ENCODE measurements around the gene KRTAP6-2. TPM values are rescaled to one million over a fixed set of nuclear protein-coding genes. Genes with fewer than 3 reads are reported as not detected.

The KRTAP6-2 gene
- total and polyA plus RNA-seq, 10 of the 15 experiments (the other 5 are each of a cell fraction or from before 2014, with no cell fraction given): not detected

- RAD21 ChIA-PET (ENCODE audit: unreplicated experiment): interaction anchor here (0.8 kb wide), 1 partner anchor 13 kb away, joined by 3 read pairs; no protein-coding TSS in a partner anchor
- no peak for ATAC-seq
These were observed 24.7 kb upstream of the KRTAP6-2 start for GRCh38 chr21:30623362-30623761.

GRCh38 chr21:30620522-30620921 lies 21.8 kb upstream of the KRTAP6-2 start, which contains the start of gene KRTAP20-4:
KRTAP20-4 (plus strand) TSS chr21:30620627.
- in situ Hi-C loops (cut with MboI): no loop called here
- POLR2A ChIA-PET: no interaction called here
- 14% methylated on average over 3 of the region's 3 CpGs for WGBS (ENCODE audit: insufficient coverage, insufficient replicate concordance, low lambda C conversion rate, missing lambda C conversion rate)
- TF ChIP-seq ASH2L (IDR thresholded peaks at IDR 0.05; ENCODE audit: borderline replicate concordance, low read depth): no peak
- no peak for TF ChIP-seq PRDM15 (CRISPR knock-in tag; IDR thresholded peaks at IDR 0.05)
- TF ChIP-seq CBFB (IDR thresholded peaks at IDR 0.05; ENCODE audit: low read depth): no peak
- no peak for TF ChIP-seq NRF1 (conservative IDR thresholded peaks at IDR 0.05; ENCODE audit: low read depth, low read length)
- TF ChIP-seq ZNF622 (IDR thresholded peaks at IDR 0.05): no peak
- no peak for TF ChIP-seq TCF3 (IDR thresholded peaks at IDR 0.05; ENCODE audit: borderline replicate concordance, insufficient read depth, low read depth, low read length)
- TF ChIP-seq ZNF687 (IDR thresholded peaks at IDR 0.05): no peak
- TF ChIP-seq KDM1A (IDR thresholded peaks at IDR 0.05; ENCODE audit: borderline replicate concordance): no peak

More at GRCh38 chr21:30623362-30623761, 24.7 kb upstream of the KRTAP6-2 start:
- TF ChIP-seq BMI1 (IDR thresholded peaks at IDR 0.05; ENCODE audit: borderline replicate concordance) (no peak), HDAC6 (IDR thresholded peaks at IDR 0.05; ENCODE audit: unreplicated experiment) (no peak), STAT3 (IDR thresholded peaks at IDR 0.05; ENCODE audit: low read depth, low read length) (no peak), NRF1 (conservative IDR thresholded peaks at IDR 0.05; ENCODE audit: low read depth, low read length) (no peak), ZZZ3 (IDR thresholded peaks at IDR 0.05; ENCODE audit: control insufficient read depth, insufficient read length, low read depth) (no peak), MTA3 (IDR thresholded peaks at IDR 0.05; ENCODE audit: borderline replicate concordance, low read length) (no peak)
- no peak for DNase-seq (ENCODE audit: low read depth, low spot score)
- Histone ChIP-seq H2AFZ (ENCODE audit: control insufficient read depth, low read depth, low read length) (no peak overlapping the region), H3K9me3 (replicated peaks; ENCODE audit: control insufficient read depth, insufficient read depth, low read length) (no peaks in the 10 kb centered on the region; the same call in 2 of the 3 replicates), H3K4me3 (no peak overlapping the region), H3K9ac (ENCODE audit: control insufficient read depth, insufficient read depth, low read length) (no peak overlapping the region), H3K36me3 (ENCODE audit: control insufficient read depth in 2 of 2, insufficient read depth in 2 of 2, low read length in 1 of 2) (no peaks in the 10 kb centered on the region), H4K20me1 (ENCODE audit: control insufficient read depth, insufficient read depth) (no peaks in the 10 kb centered on the region), H3K27ac (ENCODE audit: control insufficient read depth, insufficient read depth) (no peak overlapping the region), H3K4me2 (ENCODE audit: control insufficient read depth, insufficient read depth) (no peak overlapping the region), H3K4me1 (ENCODE audit: control insufficient read depth, insufficient read depth, low read length) (no peaks in the 10 kb centered on the region), H3K27me3 (replicated peaks in 1 of 2; ENCODE audit: control insufficient read depth in 2 of 2, insufficient read depth in 2 of 2, low read length in 1 of 2) (no peaks in the 10 kb centered on the region), H3K79me2 (ENCODE audit: control insufficient read depth, insufficient read depth, low read length) (no peaks in the 10 kb centered on the region)
- no peak for FAIRE-seq
- intact Hi-C loops (cut with micrococcal nuclease; ENCODE audit: unreplicated experiment): no loop called here
- SMC1A ChIA-PET (ENCODE audit: uncharacterized antibody, unreplicated experiment): no interaction called here
- POLR2A ChIA-PET: no interaction called here
- 7% methylated on average over 3 of the region's 3 CpGs for WGBS (ENCODE audit: insufficient coverage, insufficient replicate concordance, low lambda C conversion rate, missing lambda C conversion rate)
- CTCF ChIA-PET: no interaction called here
- in situ Hi-C loops (cut with MboI): no loop called here
- no TSS peak for BruUV-seq (replicated peaks)

More at GRCh38 chr21:30620522-30620921, 21.8 kb upstream of the KRTAP6-2 start, which contains the start of gene KRTAP20-4:
- no peaks in the 10 kb centered on the region for H4K20me1 ChIP-seq (ENCODE audit: control insufficient read depth, insufficient read depth)
- H3K4me1 ChIP-seq (ENCODE audit: control insufficient read depth, insufficient read depth, low read length): no peaks in the 10 kb centered on the region
- H3K9ac ChIP-seq (ENCODE audit: control insufficient read depth, insufficient read depth, low read length): no peak within 1 kb of the TSS
- no TSS peak for BruUV-seq (replicated peaks)
- no peak for ATAC-seq
- intact Hi-C loops (cut with micrococcal nuclease; ENCODE audit: unreplicated experiment): no loop called here
- SMC1A ChIA-PET (ENCODE audit: uncharacterized antibody, unreplicated experiment): no interaction called here
- no peak within 1 kb of the TSS for H3K4me2 ChIP-seq (ENCODE audit: control insufficient read depth, insufficient read depth)
- H3K4me3 ChIP-seq: no peak within 1 kb of the TSS
- H3K27me3 ChIP-seq (replicated peaks in 1 of 2; ENCODE audit: control insufficient read depth in 2 of 2, insufficient read depth in 2 of 2, low read length in 1 of 2): no peaks in the 10 kb centered on the region
- no peaks in the 10 kb centered on the region; the same call in 2 of the 3 replicates for H3K9me3 ChIP-seq (replicated peaks; ENCODE audit: control insufficient read depth, insufficient read depth, low read length)
- no peak within 1 kb of the TSS for H3K27ac ChIP-seq (ENCODE audit: control insufficient read depth, insufficient read depth)
- CTCF ChIA-PET: no interaction called here
- H3K36me3 ChIP-seq (ENCODE audit: control insufficient read depth in 2 of 2, insufficient read depth in 2 of 2, low read length in 1 of 2): no peaks in the 10 kb centered on the region
- no peaks in the 10 kb centered on the region for H3K79me2 ChIP-seq (ENCODE audit: control insufficient read depth, insufficient read depth, low read length)
- RAD21 ChIA-PET (ENCODE audit: unreplicated experiment): no interaction called here
- DNase-seq (ENCODE audit: low read depth, low spot score): no peak
- no peak for FAIRE-seq
- no peak within 1 kb of the TSS for H2AFZ ChIP-seq (ENCODE audit: control insufficient read depth, low read depth, low read length)

Data from GM12878 (cell line).